ENCODE results near the gene TSPAN5. TPM values are rescaled to one million over a fixed set of nuclear protein-coding genes. Genes with fewer than 3 reads are reported as not detected.
"Not testable (repeated sequence)": the region's sequence is repeated elsewhere in the genome, so short reads cannot be mapped to it uniquely, and the experiment has no call there.

Gene TSPAN5
- total RNA-seq = 24.9 and 30.2 TPM in 2 replicates

DNA sequence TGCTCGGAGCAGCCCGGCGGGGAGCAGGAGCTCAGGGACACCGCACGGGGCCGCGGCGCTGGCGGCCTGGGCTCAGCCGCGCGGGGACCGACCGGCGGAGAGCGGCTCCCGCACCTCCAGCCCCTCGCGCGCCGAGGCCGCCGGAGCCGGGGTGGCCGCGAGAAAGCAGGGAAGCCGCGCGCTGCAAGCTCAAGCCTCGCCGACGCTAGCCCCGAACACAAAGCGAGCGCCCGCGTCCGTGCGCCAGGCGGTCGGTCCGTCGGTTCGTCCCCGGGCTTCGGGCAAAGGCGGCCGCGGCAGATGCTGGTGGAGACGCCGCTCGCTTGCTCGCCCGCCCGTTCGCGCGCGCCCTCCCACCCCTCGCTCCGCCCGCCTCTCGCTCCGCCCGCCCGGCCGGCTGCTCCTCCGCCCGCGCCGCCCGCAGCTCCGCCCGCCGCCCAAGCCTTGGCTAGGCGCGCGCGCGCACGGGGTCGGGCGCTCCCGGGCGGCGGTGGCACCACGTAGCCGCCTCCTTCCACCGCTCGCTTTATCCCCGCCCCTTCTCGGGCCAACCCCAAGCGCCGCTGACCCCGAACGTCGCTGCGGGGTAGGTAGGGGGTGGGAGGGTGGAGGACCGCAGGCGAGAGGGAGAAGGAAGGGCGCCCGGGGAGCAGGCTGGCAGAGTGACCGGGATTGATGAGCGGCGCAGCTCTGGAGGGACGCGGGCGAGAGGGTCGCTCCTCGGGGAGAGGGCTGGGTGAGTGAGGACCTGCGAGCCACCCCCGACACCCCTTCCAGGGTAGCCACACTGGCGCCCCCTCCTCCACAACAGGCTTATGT lies at the start of gene TSPAN5:
Gene TSPAN5, minus strand, starts transcription at position 325 of the 819 bp plus-strand sequence.
- peak within 1 kb of the TSS; percentile 76 for H3K4me3 ChIP-seq (ENCODE audit: low read depth, low read length)
- TF ChIP-seq, protein P1, sequence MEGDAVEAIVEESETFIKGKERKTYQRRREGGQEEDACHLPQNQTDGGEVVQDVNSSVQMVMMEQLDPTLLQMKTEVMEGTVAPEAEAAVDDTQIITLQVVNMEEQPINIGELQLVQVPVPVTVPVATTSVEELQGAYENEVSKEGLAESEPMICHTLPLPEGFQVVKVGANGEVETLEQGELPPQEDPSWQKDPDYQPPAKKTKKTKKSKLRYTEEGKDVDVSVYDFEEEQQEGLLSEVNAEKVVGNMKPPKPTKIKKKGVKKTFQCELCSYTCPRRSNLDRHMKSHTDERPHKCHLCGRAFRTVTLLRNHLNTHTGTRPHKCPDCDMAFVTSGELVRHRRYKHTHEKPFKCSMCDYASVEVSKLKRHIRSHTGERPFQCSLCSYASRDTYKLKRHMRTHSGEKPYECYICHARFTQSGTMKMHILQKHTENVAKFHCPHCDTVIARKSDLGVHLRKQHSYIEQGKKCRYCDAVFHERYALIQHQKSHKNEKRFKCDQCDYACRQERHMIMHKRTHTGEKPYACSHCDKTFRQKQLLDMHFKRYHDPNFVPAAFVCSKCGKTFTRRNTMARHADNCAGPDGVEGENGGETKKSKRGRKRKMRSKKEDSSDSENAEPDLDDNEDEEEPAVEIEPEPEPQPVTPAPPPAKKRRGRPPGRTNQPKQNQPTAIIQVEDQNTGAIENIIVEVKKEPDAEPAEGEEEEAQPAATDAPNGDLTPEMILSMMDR (conservative IDR thresholded peaks at IDR 0.05; ENCODE audit: low read depth, low read length) = no peak
- DNase-seq (ENCODE audit: low read depth) = no peak

DNA sequence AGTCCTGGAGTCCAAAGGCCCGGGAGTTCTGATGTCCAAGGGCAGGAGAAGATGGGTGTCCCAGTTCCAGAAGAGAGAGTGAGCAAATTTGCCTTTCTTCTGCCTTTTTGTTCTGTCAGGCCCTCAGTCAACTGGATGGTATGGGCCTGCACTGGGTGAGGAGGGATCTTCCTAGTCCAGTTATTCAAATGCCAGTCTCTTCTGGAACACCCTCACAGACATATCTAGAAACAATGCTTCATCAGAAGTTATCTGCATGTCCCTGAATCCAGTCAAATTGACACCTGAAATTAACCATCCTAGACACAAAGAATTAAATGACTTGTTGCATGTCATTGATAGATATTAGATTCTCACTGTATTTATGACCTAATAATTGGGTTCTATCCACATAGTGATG lies 48.5 kb upstream of the TSPAN5 start:
- TF ChIP-seq, protein P1 (conservative IDR thresholded peaks at IDR 0.05; ENCODE audit: low read depth, low read length) = no peak
- no peak for DNase-seq (ENCODE audit: low read depth)
- no peak overlapping the region for H3K4me3 ChIP-seq (ENCODE audit: low read depth, low read length)

DNA sequence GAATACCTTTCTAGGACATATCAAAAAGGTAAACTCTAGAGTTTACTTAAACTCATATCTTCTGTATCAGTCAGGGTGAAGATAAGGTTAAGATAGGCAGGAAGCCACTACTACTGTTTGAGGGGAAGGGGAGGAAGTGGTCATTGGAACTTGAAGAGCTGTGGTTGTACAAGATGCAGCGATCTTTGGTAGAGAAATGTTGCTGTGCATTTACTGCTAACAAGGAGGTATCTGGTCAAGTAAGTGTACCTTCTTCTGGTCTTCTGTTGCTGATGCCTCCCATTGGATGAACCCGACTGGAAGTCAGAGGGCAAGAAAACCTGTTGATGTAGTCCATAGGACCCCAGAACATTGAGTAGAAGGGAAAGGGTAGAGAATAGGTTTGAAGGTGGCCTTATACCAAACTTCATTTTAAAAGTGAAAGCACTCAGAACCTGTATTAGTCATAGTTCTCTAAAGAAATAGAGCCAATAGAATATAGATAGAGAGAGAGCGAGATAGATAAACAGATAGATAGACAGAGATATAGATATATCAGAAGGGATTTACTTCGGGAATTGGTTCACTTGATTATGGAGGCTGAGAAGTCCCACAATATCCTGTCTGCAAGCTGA lies 47.9 kb upstream of the TSPAN5 start:
- TF ChIP-seq, protein P1 (conservative IDR thresholded peaks at IDR 0.05; ENCODE audit: low read depth, low read length) = no peak
- no peak for DNase-seq (ENCODE audit: low read depth)
- no peak overlapping the region for H3K4me3 ChIP-seq (ENCODE audit: low read depth, low read length)

DNA sequence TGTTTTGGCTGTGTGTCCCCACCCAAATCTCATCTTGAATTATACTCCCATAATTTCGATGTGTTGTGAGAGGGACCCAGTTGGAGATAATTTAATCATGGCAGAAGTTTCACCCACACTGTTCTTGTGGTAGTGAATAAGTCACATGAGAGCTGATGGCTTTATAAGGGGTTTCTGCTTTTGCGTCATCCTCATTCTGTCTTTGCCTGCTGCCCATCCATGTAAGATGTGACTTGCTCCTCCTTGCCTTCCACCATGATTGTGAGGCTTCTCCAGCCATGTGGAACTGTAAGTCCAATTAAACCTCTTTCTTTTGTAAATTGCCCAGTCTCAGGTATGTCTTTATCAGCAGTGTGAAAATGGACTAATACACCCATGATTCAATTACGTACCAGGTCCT lies 47.2 kb upstream of the TSPAN5 start:
- not testable (repeated sequence) for H3K4me3 ChIP-seq (ENCODE audit: low read depth, low read length); DNase-seq (ENCODE audit: low read depth)

DNA sequence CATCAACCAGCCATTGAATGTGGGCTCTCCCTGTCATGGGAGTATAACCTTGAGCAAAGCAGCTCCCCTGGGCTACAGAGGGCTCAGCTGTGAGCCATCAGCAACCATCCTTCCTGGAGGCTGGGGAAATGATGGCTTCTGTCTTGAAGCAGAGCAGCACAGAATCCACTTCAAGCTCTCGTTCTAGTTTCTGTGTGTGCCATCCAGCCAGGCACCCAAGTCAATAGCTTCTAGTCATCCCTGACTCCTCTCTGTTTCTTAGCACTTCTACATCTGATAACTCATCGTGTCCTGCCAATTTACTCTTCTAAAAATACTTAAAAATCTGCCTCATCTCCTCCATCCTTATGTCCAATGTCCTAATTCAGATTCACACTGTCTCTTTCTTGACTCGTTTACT lies 42.2 kb upstream of the TSPAN5 start:
- H3K4me3 ChIP-seq (ENCODE audit: low read depth, low read length) = no peak overlapping the region
- TF ChIP-seq, protein P1 (conservative IDR thresholded peaks at IDR 0.05; ENCODE audit: low read depth, low read length) = no peak
- DNase-seq (ENCODE audit: low read depth) = no peak

DNA sequence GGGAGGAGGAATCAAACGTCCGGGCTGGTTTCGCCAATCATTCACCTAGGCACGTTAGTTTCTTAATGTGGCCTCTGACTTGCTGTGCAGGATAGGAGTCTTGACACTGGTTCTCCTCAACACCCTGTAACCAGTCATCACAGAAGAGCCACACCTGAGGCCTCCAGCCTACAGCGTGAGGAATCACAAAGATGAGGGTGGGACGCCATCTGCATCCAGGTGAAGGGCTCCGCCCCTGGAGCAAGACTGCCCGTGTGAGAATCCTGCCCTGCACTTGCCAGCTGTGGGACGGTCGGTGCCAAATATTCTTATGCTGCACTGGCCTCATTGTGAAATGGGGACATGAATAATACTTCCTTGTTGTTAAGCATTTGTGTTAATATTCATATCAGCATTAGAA lies 35.7 kb upstream of the TSPAN5 start:
- TF ChIP-seq, protein P1 (conservative IDR thresholded peaks at IDR 0.05; ENCODE audit: low read depth, low read length) = no peak
- no peak for DNase-seq (ENCODE audit: low read depth)
- H3K4me3 ChIP-seq (ENCODE audit: low read depth, low read length) = no peak overlapping the region

DNA sequence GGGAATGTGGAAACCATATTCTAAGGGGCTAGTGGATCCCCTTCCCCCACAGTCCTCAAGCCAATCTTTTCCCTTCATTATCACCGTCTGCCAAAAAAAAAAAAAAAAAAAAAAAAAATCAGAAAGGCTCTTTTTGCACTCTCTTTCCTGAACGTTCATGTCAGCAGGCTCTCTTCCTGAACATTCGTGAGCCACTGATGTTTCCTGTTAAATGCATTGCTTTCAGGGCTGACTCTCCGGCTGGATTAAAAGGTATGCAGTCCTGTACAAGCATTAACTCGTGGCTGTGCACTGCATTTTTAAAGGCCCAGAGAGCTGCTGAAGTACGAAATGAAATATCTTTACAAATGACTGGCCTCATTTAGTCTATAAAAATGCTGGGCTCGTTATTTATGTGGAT lies 34.0 kb upstream of the TSPAN5 start:
- TF ChIP-seq, protein P1 (conservative IDR thresholded peaks at IDR 0.05; ENCODE audit: low read depth, low read length) = no peak
- H3K4me3 ChIP-seq (ENCODE audit: low read depth, low read length) = no peak overlapping the region
- DNase-seq (ENCODE audit: low read depth) = no peak

All from epithelial cell of proximal tubule (primary cell).